HFF-Myc (cell line): ENCODE measurements around the gene CASP10.

ENCODE experiments used
- DNase-seq: peaks from one replicate; pipeline ENCODE4 v3.0.0-alpha.2; 2011; ENCODE audit warnings: low read depth; ENCODE audit errors: extremely low read depth
- H3K4me3 ChIP-seq: replicated peaks from 2 replicates; pipeline ENCODE4 v1.5.1; 2011; ENCODE audit warnings: low read depth, mild to moderate bottlenecking, control low read depth, low read length
- CTCF ChIP-seq: IDR thresholded peaks from 2 replicates; pipeline ENCODE4 v1.5.1; 2012; ENCODE audit warnings: mild to moderate bottlenecking, low read depth, low read length, control low read depth; ENCODE audit errors: missing control alignments

The CASP10 gene

GRCh38 chr2:201199847-201200246, 16.9 kb downstream of the CASP10 start:
- no peak for DNase-seq
- no peak overlapping the region for H3K4me3 ChIP-seq
- TF ChIP-seq CTCF = no peak

- DNase-seq = no peak
- TF ChIP-seq CTCF = no peak
These were observed 17.4 kb downstream of the CASP10 start for GRCh38 chr2:201200345-201200744.

DNA sequence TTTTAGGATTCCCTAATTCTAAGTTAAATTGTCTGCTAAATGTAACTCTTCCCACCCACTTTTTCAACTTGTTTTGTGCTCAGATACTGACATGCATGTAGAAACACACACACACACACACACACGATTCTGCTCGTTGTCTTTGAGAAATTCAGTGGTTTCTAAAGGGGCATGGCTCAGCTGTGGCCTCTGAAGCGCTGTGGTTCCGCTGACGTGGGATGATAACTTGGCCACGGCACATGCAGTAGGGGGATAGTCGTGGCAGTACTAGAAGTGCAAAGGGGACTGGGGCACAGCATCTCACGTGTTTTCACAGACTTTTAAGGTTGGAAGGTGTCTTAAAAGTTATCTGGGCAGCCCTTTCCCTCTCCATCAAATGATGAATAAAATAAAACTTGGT, 18.4 kb downstream of the CASP10 start:
- no peak for DNase-seq
- no peak overlapping the region for H3K4me3 ChIP-seq
- no peak for TF ChIP-seq CTCF

More at GRCh38 chr2:201200345-201200744, 17.4 kb downstream of the CASP10 start:
- H3K4me3 ChIP-seq = no peak overlapping the region

DNA sequence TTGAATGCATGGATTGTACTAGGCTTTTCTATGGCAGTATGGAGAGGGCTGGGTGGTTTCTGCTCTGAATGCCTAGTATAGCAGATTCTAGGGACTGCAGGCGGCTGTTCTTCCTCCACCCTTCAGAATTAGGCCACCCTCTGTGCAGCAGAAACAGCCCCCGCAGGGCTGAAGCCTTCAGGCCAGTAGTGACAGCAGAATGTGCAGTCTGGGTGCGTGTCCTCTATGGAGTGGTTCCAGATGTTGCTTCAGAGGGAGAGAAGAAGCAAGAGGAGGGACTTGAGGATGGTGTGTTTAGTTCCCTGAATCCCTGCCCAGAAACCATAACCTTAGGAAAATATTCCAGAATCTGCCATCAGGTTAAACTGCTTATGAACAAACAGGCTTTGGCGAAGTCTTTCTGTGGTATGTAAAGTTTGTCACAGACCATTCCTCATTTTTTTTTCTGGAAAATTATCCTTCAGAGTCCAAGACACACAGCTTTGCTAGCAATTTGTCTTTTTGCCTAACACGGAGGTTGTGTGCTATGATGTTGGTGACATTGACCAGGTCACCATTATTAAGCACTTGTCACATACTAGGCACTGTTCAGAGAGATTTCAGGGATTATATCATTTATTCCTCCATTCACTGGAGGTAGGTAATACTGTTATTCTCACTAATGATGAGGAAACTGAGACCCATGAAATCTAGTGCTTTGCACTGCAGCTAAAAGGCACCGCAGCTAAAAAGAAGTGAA, 21.1 kb downstream of the CASP10 start:
- no peak for TF ChIP-seq CTCF
- DNase-seq = peak; percentile 52

GRCh38 chr2:201204655-201205514, 21.9 kb downstream of the CASP10 start:
- no peak for DNase-seq
- no peak for TF ChIP-seq CTCF
- no peak overlapping the region for H3K4me3 ChIP-seq

More for the DNA sequence above, 21.1 kb downstream of the CASP10 start:
- H3K4me3 ChIP-seq = no peak overlapping the region

DNA sequence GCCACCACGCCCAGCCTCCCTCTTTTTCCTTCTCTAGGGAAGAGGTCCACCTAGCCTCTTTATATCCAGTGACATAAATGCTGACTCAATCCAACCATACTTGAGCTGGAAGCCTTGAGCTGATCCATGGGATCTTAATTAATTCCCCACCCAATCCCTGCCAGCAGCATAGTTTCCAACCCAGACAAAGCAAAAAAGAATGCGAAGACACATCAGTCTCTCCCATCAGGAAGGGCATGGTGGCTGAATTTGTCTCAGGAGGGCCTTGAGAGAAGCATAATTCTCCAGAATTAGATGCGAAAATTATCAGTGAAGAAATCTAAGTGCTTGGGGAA, 22.5 kb downstream of the CASP10 start:
- no peak overlapping the region for H3K4me3 ChIP-seq
- TF ChIP-seq CTCF = no peak
- no peak for DNase-seq
